NCI-H187 (cell line): ENCODE measurements around the gene STRAP.
"Not testable (repeated sequence)": the region's sequence is repeated elsewhere in the genome, so short reads cannot be mapped to it uniquely, and the experiment has no call there.

Experiments used
- DNase-seq, 2 experiments: peaks; one replicate each; lab custom pipeline; 2025; lab: John Stamatoyannopoulos, UW

The STRAP gene

GRCh38 chr12:15873556-15873955, 8.6 kb upstream of the STRAP start:
- no peak for DNase-seq

GRCh38 chr12:15874556-15875145, 7.5 kb upstream of the STRAP start:
- not testable (repeated sequence) for DNase-seq

GRCh38 chr12:15875863-15876262, 6.3 kb upstream of the STRAP start:
- no peak for DNase-seq

- DNase-seq: no peak
Measured at GRCh38 chr12:15879413-15879812, 2.8 kb upstream of the STRAP start.

GRCh38 chr12:15880721-15881120, 1.5 kb upstream of the STRAP start:
- DNase-seq: no peak

- no peak for DNase-seq
Measured at GRCh38 chr12:15883536-15883935, 1.3 kb downstream of the STRAP start.

GRCh38 chr12:15886372-15887042, 4.3 kb downstream of the STRAP start:
- DNase-seq: no peak

- DNase-seq: no peak
Measured at GRCh38 chr12:15887043-15887817, 5.0 kb downstream of the STRAP start.

- no peak for DNase-seq
Measured at GRCh38 chr12:15892645-15893259, 10.6 kb downstream of the STRAP start.

GRCh38 chr12:15893260-15893659, 11.1 kb downstream of the STRAP start:
- DNase-seq: no peak

- DNase-seq: no peak
Measured at GRCh38 chr12:15896867-15897266, 14.7 kb downstream of the STRAP start.

- no peak for DNase-seq
Measured at GRCh38 chr12:15897433-15897832, 15.2 kb downstream of the STRAP start.

GRCh38 chr12:15899282-15899870, 17.2 kb downstream of the STRAP start:
- no peak for DNase-seq

GRCh38 chr12:15904378-15904920, 22.3 kb downstream of the STRAP start:
- DNase-seq: no peak

- no peak for DNase-seq
Measured at GRCh38 chr12:15910468-15910863, 28.3 kb downstream of the STRAP start.

- DNase-seq: peak; percentile 67 to 76
Measured at GRCh38 chr12:15910864-15911721, 28.9 kb downstream of the STRAP start, which contains the start of gene DERA. TSS of gene DERA (plus strand) at chr12:15911332. CDS start at chr12:15911384, 52 bp downstream.

- DNase-seq: not testable (repeated sequence)
Measured at GRCh38 chr12:15911931-15912330, 29.7 kb downstream of the STRAP start.

GRCh38 chr12:15914131-15914530, 31.9 kb downstream of the STRAP start:
- not testable (repeated sequence) for DNase-seq

GRCh38 chr12:15918066-15918465, 35.9 kb downstream of the STRAP start:
- DNase-seq: no peak

- DNase-seq: no peak
Measured at GRCh38 chr12:15919418-15919817, 37.2 kb downstream of the STRAP start.

GRCh38 chr12:15924956-15925355, 42.8 kb downstream of the STRAP start:
- no peak for DNase-seq
